Skeletal muscle satellite cell (primary cell): ENCODE data around the gene PDCD1LG2.

Experiments
- H3K27me3 ChIP-seq: 2 replicates; pipeline ENCODE4 v1.7.0; 2013; ENCODE audit warnings: low read length; ENCODE audit not compliant: control insufficient read depth, insufficient read depth
- H3K36me3 ChIP-seq: 2 replicates; pipeline ENCODE4 v1.7.0; 2013; ENCODE audit warnings: mild to moderate bottlenecking, control low read depth, low read length; ENCODE audit not compliant: insufficient read depth
- H3K4me1 ChIP-seq: 2 replicates; pipeline ENCODE4 v1.7.0; 2013; ENCODE audit warnings: low read length; ENCODE audit not compliant: control insufficient read depth, insufficient read depth
- H3K4me2 ChIP-seq: 2 replicates; pipeline ENCODE4 v1.7.0; 2013; ENCODE audit warnings: mild to moderate bottlenecking, low read length
- H3K4me3 ChIP-seq: 2 replicates; pipeline ENCODE4 v1.7.0; 2013; ENCODE audit warnings: low read length
- H3K9ac ChIP-seq: 2 replicates; pipeline ENCODE4 v1.7.0; 2013; ENCODE audit warnings: mild to moderate bottlenecking, low read depth, low read length, moderate library complexity
- H3K9me3 ChIP-seq: replicated peaks from 2 replicates; pipeline ENCODE4 v1.7.0; 2013; ENCODE audit warnings: mild to moderate bottlenecking, control low read depth, low read length

The PDCD1LG2 gene

DNA sequence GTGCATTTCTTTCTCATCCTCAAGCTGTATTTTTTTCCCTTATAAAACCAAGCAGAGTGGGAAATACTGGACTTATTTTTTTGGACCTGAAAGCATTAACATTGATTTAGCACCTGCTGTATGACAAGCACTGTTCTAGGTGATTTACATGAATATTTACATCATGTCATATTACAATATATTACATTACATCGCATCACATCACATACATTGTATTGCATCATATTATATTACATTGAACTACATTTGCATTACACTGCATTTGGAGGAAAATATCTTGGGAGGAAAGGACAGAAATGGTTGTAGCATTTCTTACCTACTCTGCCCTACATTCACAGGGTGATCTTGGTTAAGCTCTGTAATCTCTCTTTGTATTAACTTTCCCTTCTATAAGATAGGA, 11.2 kb upstream of the PDCD1LG2 start:
- Histone ChIP-seq H3K4me2 (no peak overlapping the region), H3K9ac (no peak overlapping the region), H3K4me3 (no peak overlapping the region), H3K36me3 (no peaks in the 10 kb centered on the region), H3K9me3 (no peaks in the 10 kb centered on the region), H3K4me1 (peaks cover 18% of the 10 kb centered on the region), H3K27me3 (no peaks in the 10 kb centered on the region)

DNA sequence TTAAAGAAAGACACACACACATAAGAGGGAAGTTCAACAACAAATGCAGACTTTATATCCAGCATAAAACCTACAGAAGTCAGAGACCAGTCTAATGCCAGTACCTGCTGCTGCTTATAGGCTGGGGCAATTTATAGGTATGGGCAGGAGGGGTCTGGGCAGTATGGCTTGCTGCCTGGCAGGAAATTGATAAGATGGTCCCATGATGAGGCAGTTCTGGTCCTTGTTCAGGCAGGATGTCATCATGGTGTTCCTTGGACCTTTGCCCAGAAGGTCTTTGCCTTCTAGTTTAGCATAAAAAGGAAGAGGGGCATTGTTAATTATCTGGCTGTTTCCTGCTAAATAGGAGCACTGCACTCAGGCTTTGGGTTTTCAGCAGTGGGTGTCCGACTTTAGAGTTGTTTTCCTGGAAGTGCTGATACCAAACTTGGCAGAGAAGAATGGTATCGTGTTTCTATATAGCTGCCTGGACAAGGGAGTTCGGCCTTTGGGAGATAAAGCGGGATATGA, 10.4 kb upstream of the PDCD1LG2 start:
- Histone ChIP-seq H3K9ac (no peak overlapping the region), H3K4me2 (peak overlapping the region; percentile 8), H3K9me3 (no peaks in the 10 kb centered on the region)

DNA sequence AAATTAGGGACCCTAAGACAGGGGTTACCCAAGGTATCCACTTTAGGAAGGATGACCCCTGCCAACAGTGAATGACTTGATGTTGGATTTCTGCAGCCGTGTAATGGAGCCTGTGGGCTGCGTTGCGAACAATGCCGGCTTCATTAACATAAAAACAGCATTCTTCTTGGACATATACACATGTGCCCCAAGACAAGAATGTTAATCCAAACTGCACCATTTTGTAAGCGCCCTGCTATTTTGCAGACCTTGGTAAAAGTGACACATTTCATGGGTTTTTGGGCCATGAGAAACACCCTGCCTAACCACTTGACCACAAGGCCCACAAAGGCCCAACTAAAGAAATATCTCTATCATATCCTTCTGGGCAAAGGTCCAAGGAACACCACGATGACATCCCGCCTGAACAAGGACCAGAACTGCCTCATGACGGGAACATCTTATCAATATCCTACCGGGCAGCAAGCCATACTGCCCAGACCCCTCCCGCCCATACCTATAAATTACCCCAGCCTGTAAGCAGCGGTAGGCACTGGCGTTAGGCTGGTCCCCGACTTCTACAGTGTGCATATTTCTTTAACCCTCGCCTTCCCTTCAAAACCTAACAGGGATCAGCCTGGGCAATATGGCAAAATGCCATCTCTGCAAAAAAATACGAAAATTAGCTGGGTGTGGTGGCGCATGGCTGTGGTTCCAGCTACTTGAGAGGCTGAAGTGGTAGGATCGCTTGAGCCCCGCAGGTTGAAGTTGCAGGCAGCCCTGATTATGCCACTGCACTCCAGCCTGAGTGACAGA, 9.7 kb upstream of the PDCD1LG2 start:
- H3K9ac ChIP-seq = no peak overlapping the region
- no peaks in the 10 kb centered on the region for H3K36me3 ChIP-seq
- H3K9me3 ChIP-seq = no peaks in the 10 kb centered on the region
- peak overlapping the region; percentile 8 for H3K4me2 ChIP-seq
- H3K4me1 ChIP-seq = peaks cover 15% of the 10 kb centered on the region
- H3K4me3 ChIP-seq = no peak overlapping the region
- H3K27me3 ChIP-seq = no peaks in the 10 kb centered on the region

More for the DNA sequence above, 10.4 kb upstream of the PDCD1LG2 start:
- H3K4me1 ChIP-seq = peaks cover 15% of the 10 kb centered on the region
- H3K36me3 ChIP-seq = no peaks in the 10 kb centered on the region
- no peaks in the 10 kb centered on the region for H3K27me3 ChIP-seq
- no peak overlapping the region for H3K4me3 ChIP-seq

DNA sequence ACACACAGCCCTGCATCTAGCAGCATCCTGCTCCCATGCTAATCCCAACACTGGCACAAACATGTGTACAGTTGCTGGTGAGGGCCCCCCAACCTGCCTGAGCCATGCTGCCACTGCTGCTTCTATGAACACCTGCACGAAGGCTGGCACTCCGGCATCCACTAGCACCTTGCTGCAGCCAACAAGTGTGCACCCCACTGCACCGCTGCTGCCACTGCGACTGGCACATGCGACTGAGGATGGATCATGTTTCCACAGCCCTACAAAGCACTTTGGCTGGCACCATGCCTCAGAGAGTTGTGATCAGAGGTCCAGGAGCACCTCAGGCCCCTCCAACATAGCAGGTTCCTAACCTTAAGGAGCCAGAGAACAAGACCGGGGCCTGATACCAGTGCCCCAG, 7.8 kb upstream of the PDCD1LG2 start:
- no peak overlapping the region for H3K4me3 ChIP-seq
- no peak overlapping the region for H3K9ac ChIP-seq
- no peaks in the 10 kb centered on the region for H3K9me3 ChIP-seq
- peaks cover 15% of the 10 kb centered on the region for H3K4me1 ChIP-seq
- no peaks in the 10 kb centered on the region for H3K27me3 ChIP-seq
- no peaks in the 10 kb centered on the region for H3K36me3 ChIP-seq
- H3K4me2 ChIP-seq = no peak overlapping the region

DNA sequence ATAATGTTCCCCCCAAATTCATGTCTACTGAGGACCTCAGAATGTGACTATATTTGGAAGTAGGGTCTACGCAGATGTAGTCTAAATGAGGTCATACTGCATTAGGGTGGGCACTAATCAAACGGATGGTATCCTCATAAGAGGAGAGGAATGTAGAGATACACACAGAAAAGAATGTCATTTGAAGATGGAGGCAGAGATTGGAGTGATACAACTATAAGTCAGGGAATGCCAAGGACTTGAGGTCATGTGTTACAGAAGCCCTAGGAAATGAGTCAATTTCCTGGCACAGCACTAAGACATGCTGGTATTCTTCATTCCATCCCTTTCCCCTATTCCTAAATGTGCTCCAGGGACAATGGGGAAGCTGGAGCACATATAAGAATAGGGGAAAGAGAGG, 758 bp upstream of the PDCD1LG2 start:
- Histone ChIP-seq H3K9me3 (no peaks in the 10 kb centered on the region), H3K4me3 (peak overlapping the region; percentile 63), H3K4me2 (peak overlapping the region; percentile 71), H3K36me3 (no peaks in the 10 kb centered on the region), H3K27me3 (no peaks in the 10 kb centered on the region), H3K4me1 (peaks cover 47% of the 10 kb centered on the region), H3K9ac (peak overlapping the region; percentile 84)

DNA sequence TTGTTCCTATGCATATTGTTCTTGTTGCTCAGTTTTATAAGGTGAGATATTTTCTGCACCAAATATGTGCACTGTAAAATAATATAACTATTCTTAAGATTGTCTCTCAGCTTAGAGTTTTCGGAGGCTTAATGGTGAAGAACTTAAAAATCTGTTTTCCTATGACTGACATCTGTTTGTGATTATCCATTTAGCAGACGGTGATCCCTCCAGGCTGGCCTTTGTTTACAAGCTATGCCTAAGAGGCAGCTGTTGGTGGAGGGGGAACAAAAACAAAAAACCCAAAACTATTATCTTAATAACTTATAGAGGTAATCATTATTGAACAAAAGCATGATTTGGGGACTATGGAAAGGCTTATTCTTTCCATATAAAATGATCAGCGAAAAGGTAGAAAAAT, 658 bp downstream of the PDCD1LG2 start:
- Histone ChIP-seq H3K4me3 (peak overlapping the region; percentile 63), H3K27me3 (no peaks in the 10 kb centered on the region), H3K36me3 (no peaks in the 10 kb centered on the region), H3K9ac (peak overlapping the region; percentile 84), H3K4me1 (peaks cover 47% of the 10 kb centered on the region), H3K9me3 (no peaks in the 10 kb centered on the region), H3K4me2 (peak overlapping the region; percentile 71)

DNA sequence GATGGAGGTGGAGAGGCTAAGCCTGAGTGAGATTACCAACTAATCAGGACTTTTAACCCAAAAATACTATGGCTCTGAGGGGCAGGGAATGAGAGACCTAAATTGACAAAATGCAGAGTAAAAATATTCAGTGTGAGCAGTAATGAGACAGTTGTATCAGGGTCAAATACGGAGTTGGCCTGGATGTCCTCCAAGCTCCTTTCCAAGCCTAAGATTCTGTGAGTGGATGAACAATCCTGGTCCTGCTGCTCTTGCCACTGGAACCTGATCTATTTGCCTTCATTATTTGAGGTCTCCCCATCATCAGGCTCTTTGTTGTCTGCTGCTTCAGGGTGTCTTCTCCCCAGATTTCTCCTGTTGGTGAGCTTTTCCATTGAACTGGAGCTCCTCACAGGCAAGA, 1.1 kb downstream of the PDCD1LG2 start:
- H3K9me3 ChIP-seq = no peaks in the 10 kb centered on the region
- no peaks in the 10 kb centered on the region for H3K36me3 ChIP-seq
- peaks cover 47% of the 10 kb centered on the region for H3K4me1 ChIP-seq
- H3K27me3 ChIP-seq = no peaks in the 10 kb centered on the region
- peak overlapping the region; percentile 71 for H3K4me2 ChIP-seq
- peak overlapping the region; percentile 84 for H3K9ac ChIP-seq
- H3K4me3 ChIP-seq = peak overlapping the region; percentile 63

DNA sequence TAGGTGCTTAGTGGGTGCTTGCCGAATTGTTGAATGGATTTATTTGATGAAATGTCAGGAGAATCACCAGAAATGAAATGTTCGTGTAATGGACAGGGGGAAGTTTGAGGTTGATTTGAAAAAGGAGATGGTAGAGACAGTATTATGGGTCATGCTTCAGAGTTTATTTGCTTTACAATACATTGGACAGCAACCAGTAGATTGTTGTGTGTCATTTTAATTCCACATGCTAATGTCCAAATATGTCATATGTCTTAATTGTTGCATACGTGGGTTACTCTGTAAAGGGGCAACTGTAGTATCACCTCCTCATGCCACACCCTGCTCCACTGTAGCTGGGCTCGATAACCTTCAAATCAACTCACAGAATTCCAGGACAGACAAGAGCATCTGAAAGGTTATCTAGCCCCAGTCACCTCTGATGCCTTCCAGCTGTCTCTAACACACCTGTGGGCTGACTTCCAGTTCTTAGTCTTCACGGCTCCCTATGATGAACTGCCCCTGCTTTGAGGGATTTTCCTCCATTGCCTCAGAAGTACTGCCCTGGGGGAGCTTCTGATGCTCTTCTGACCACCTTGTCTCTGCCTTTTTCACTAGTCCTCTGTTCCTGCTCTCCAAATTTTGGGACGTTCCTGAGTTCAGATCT, 1.7 kb downstream of the PDCD1LG2 start:
- peak overlapping the region; percentile 71 for H3K4me2 ChIP-seq
- no peaks in the 10 kb centered on the region for H3K9me3 ChIP-seq
- H3K9ac ChIP-seq = peak overlapping the region; percentile 84
- H3K27me3 ChIP-seq = no peaks in the 10 kb centered on the region
- peaks cover 5% of the 10 kb centered on the region for H3K36me3 ChIP-seq
- H3K4me3 ChIP-seq = peak overlapping the region; percentile 63
- H3K4me1 ChIP-seq = peaks cover 47% of the 10 kb centered on the region

DNA sequence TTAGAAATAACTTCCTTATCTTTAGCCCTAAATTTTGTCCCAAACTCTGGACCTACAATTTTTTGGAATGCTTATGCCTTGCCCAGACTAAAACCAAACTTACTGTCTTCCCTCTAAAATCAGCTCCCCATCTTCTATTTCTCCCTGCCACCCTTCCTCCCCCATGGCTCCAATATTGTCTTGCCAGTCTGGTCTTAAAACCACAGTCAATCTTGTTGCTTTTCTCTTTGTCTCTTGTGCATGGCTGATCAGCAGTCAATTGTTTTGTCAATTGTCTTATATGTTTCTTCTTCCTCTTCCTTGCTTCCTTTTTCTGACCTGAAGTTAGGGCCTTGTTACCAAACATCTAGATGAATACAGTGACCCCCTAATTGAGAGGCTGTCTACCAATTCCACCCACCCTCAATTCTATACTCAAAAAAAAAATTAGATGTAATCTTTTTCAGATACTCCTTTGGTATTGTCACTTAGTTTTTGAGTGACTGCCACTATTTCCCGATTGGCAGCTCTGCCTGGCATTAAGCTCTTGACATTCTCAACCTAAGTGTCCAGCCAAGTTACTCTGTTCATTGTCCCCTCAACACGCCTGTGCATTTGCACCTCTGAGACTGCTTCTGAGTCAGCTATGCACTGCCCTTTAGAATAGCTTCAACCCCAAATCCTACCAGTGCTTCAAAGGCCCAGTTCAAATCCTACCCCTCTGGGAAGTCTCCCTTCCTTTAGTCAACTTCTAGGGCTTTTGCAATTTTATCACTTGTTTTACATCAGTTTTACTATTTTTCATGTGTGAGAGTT, 2.5 kb downstream of the PDCD1LG2 start:
- Histone ChIP-seq H3K9ac (no peak overlapping the region), H3K9me3 (no peaks in the 10 kb centered on the region), H3K36me3 (peaks cover 7% of the 10 kb centered on the region), H3K27me3 (no peaks in the 10 kb centered on the region), H3K4me1 (peaks cover 50% of the 10 kb centered on the region), H3K4me2 (peak overlapping the region; percentile 71), H3K4me3 (peak overlapping the region; percentile 63)

DNA sequence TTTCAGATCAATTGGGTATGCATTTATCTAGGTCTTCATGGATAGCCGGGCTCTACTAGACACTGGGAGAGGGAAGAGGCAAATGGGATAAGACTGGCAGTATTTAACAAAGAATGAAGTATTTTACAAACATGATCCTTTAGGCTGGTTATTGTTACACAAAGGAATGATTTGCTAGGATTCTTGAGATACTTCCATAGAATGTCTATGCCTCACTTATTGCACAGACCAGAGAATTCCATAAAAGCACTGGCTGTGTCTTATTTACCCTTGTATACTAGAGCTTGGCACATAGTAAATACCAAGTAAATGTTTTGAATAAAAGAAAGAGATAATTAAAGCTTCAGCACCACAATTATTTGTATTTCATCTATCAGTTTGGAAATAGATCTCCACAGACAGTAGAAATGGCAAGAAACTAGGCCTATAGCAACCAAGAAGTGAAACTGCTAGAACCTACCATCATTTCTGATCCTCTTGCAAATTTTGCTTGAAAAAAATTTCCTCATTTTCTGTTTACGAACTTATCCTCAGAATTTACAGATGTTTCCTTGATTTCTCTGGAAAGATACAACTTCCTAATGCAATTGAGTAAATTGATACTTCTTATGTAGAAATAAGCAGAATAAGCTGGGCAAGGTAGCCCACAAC, 3.8 kb downstream of the PDCD1LG2 start:
- peaks cover 7% of the 10 kb centered on the region for H3K36me3 ChIP-seq
- peaks cover 52% of the 10 kb centered on the region for H3K4me1 ChIP-seq
- no peak overlapping the region for H3K4me3 ChIP-seq
- H3K9me3 ChIP-seq = no peaks in the 10 kb centered on the region
- no peak overlapping the region for H3K9ac ChIP-seq
- no peaks in the 10 kb centered on the region for H3K27me3 ChIP-seq
- no peak overlapping the region for H3K4me2 ChIP-seq
